HepG2 (cell line): ENCODE data around the gene CTRL. TPM values are rescaled to one million over a fixed set of nuclear protein-coding genes. Genes with fewer than 3 reads are reported as not detected.

Source experiments
- ARID2 ChIP-seq: sonication (generic); formaldehyde crosslinking; IDR thresholded peaks from 2 replicates; pipeline ENCODE4 v1.8.1; 2022; ENCODE audit warnings: mild to moderate bottlenecking, missing genetic modification reagents, borderline replicate concordance
- KIAA2018 ChIP-seq: sonication (generic); formaldehyde crosslinking; IDR thresholded peaks from 2 replicates; pipeline ENCODE4 v1.5.0; 2020; ENCODE audit warnings: mild to moderate bottlenecking, missing genetic modification reagents, borderline replicate concordance
- MATR3 ChIP-seq: sonication (generic); formaldehyde crosslinking; IDR thresholded peaks from 2 replicates; pipeline ENCODE4 v1.4.0; 2020; ENCODE audit warnings: missing genetic modification reagents
- MEIS1 ChIP-seq: sonication (generic); formaldehyde crosslinking; IDR thresholded peaks from 2 replicates; pipeline ENCODE4 v1.9.0; 2021; ENCODE audit warnings: mild to moderate bottlenecking, missing genetic modification reagents, moderate library complexity, borderline replicate concordance
- RCOR2 ChIP-seq: IDR thresholded peaks from 2 replicates; pipeline ENCODE4 v1.6.1; 2016; ENCODE audit warnings: missing biosample characterization, missing genetic modification reagents
- ZNF17 ChIP-seq: sonication (generic); formaldehyde crosslinking; IDR thresholded peaks from 2 replicates; pipeline ENCODE4 v1.5.0; 2020; ENCODE audit warnings: mild to moderate bottlenecking, missing genetic modification reagents
- ZNF292 ChIP-seq: sonication (generic); formaldehyde crosslinking; IDR thresholded peaks from 2 replicates; pipeline ENCODE4 v1.8.1; 2022; ENCODE audit warnings: mild to moderate bottlenecking, low read depth, missing genetic modification reagents, borderline replicate concordance
- ZNF451 ChIP-seq: sonication (generic); formaldehyde crosslinking; IDR thresholded peaks from 2 replicates; pipeline ENCODE4 v1.5.0; 2020; ENCODE audit warnings: mild to moderate bottlenecking, missing genetic modification reagents
- polyA plus RNA-seq, 8 experiments: library from polyadenylated mRNA; depleted of rRNA in 3 of 8; stranded (reverse) in 7 of 8; unstranded in 1 of 8; fragments of >200 nt; fragmentation: Illumina TruSeq in 4 of 8; extraction: Trizol in 4 of 8; gene quantifications; 2 replicates each; pipeline versions ENCODE4 v1.2.1 to v1.2.3, GENCODE V29; 2011 to 2016; ENCODE audit warnings: low read depth in 4 of 8, missing spikeins in 1 of 8, mixed read lengths in 1 of 8; ENCODE audit not compliant: insufficient read depth in 1 of 8
- total RNA-seq, 5 experiments: library from RNA; depleted of rRNA; stranded (reverse); fragments of >200 nt; fragmentation: Illumina TruSeq; extraction: Trizol; gene quantifications; 2 replicates each; pipeline ENCODE4 v1.2.3, GENCODE V29; 2016; ENCODE audit warnings: low read depth in 1 of 5
- TF ChIP-seq, protein P1 (sequence below): sonication (generic); formaldehyde crosslinking; IDR thresholded peaks from 2 replicates; pipeline ENCODE4 v1.5.0; 2020; ENCODE audit warnings: mild to moderate bottlenecking, missing genetic modification reagents
- TF ChIP-seq, protein P2 (sequence below): sonication (generic); formaldehyde crosslinking; IDR thresholded peaks from one replicate; pipeline ENCODE4 v1.5.1; 2020; ENCODE audit warnings: mild to moderate bottlenecking, missing genetic modification reagents; ENCODE audit errors: not compliant biosample characterization

CTRL gene
- total and polyA plus RNA-seq, 2 of the 13 experiments (the other 11 are each of a cell fraction or from before 2014, with no cell fraction given): 1.9 to 2.7 TPM

DNA sequence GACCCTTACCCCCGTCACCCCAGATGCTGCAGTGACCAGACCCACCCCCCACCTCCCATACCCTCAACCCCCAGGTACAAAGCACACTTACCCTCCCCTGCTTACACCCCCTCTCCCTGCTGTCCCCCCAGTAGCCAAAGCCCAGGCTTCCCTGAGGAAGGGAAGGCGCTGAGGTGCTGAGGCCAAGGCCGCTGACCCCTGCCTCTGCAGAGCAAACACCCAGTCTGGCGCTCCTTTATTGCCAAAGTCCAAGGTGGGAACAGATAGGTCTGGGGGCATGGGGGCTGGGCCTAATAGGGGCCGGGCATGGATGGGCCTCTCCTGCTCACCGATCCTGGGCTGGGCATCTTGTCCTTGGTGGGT, 11.6 kb upstream of the CTRL start (continued):
- TF ChIP-seq KIAA2018 (CRISPR knock-in tag) (0 out of 2 replicates have a peak, but pooled peaks have one; percentile 31), MEIS1 (CRISPR knock-in tag) (peak; percentile 72; the same call in 1 of the 2 replicates), MATR3 (CRISPR knock-in tag) (no peak), ARID2 (CRISPR knock-in tag) (no peak), ZNF17 (CRISPR knock-in tag) (no peak), RCOR2 (CRISPR knock-in tag) (no peak), ZNF292 (CRISPR knock-in tag) (0 out of 2 replicates have a peak, but pooled peaks have one; percentile 44), ZNF451 (CRISPR knock-in tag) (no peak)
- TF ChIP-seq, protein P1, sequence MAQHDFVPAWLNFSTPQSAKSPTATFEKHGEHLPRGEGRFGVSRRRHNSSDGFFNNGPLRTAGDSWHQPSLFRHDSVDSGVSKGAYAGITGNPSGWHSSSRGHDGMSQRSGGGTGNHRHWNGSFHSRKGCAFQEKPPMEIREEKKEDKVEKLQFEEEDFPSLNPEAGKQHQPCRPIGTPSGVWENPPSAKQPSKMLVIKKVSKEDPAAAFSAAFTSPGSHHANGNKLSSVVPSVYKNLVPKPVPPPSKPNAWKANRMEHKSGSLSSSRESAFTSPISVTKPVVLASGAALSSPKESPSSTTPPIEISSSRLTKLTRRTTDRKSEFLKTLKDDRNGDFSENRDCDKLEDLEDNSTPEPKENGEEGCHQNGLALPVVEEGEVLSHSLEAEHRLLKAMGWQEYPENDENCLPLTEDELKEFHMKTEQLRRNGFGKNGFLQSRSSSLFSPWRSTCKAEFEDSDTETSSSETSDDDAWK (CRISPR knock-in tag): no peak
- TF ChIP-seq, protein P2, sequence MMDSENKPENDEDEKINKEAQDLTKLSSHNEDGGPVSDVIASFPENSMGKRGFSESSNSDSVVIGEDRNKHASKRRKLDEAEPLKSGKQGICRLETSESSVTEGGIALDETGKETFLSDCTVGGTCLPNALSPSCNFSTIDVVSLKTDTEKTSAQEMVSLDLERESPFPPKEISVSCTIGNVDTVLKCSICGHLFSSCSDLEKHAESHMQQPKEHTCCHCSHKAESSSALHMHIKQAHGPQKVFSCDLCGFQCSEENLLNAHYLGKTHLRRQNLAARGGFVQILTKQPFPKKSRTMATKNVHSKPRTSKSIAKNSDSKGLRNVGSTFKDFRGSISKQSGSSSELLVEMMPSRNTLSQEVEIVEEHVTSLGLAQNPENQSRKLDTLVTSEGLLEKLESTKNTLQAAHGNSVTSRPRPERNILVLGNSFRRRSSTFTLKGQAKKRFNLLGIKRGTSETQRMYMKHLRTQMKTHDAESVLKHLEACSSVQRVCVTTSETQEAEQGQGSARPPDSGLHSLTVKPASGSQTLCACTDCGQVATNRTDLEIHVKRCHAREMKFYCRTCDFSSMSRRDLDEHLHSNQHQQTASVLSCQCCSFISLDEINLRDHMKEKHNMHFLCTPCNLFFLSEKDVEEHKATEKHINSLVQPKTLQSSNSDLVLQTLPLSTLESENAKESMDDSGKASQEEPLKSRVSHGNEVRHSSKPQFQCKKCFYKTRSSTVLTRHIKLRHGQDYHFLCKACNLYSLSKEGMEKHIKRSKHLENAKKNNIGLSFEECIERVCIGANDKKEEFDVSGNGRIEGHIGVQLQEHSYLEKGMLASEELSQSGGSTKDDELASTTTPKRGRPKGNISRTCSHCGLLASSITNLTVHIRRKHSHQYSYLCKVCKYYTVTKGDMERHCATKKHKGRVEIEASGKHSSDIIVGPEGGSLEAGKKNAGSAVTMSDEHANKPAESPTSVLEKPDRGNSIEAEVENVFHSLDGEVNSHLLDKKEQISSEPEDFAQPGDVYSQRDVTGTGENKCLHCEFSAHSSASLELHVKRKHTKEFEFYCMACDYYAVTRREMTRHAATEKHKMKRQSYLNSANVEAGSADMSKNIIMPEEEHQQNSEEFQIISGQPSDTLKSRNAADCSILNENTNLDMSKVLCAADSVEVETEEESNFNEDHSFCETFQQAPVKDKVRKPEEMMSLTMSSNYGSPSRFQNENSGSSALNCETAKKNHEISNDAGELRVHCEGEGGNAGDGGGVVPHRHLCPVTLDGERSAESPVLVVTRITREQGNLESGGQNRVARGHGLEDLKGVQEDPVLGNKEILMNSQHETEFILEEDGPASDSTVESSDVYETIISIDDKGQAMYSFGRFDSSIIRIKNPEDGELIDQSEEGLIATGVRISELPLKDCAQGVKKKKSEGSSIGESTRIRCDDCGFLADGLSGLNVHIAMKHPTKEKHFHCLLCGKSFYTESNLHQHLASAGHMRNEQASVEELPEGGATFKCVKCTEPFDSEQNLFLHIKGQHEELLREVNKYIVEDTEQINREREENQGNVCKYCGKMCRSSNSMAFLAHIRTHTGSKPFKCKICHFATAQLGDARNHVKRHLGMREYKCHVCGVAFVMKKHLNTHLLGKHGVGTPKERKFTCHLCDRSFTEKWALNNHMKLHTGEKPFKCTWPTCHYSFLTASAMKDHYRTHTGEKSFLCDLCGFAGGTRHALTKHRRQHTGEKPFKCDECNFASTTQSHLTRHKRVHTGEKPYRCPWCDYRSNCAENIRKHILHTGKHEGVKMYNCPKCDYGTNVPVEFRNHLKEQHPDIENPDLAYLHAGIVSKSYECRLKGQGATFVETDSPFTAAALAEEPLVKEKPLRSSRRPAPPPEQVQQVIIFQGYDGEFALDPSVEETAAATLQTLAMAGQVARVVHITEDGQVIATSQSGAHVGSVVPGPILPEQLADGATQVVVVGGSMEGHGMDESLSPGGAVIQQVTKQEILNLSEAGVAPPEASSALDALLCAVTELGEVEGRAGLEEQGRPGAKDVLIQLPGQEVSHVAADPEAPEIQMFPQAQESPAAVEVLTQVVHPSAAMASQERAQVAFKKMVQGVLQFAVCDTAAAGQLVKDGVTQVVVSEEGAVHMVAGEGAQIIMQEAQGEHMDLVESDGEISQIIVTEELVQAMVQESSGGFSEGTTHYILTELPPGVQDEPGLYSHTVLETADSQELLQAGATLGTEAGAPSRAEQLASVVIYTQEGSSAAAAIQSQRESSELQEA (CRISPR knock-in tag): no peak
